Muscle layer of duodenum (tissue), 2 donors: ENCODE data around the gene CCIN.

Source experiments
- H3K27ac ChIP-seq: one replicate; pipeline ENCODE4 v1.7.0; 2013; ENCODE audit warnings: mild to moderate bottlenecking, low read length
- H3K27me3 ChIP-seq: one replicate; pipeline ENCODE4 v1.7.0; 2013; ENCODE audit warnings: low read depth, mild to moderate bottlenecking, control low read depth, low read length
- H3K36me3 ChIP-seq, 2 donors: one replicate each; pipeline ENCODE4 v1.7.0; 2013; ENCODE audit warnings: low read length in 2 of 2, control low read depth in 1 of 2, mild to moderate bottlenecking in 1 of 2; ENCODE audit not compliant: insufficient read depth in 2 of 2, control insufficient read depth in 1 of 2
- H3K4me1 ChIP-seq, 2 donors: one replicate each; pipeline ENCODE4 v1.7.0; 2013; ENCODE audit warnings: low read length in 2 of 2, mild to moderate bottlenecking in 2 of 2, control low read depth in 1 of 2, moderate library complexity in 1 of 2; ENCODE audit not compliant: insufficient read depth in 2 of 2, control insufficient read depth in 1 of 2
- H3K4me3 ChIP-seq, 2 donors: one replicate each; pipeline ENCODE4 v1.7.0; 2013; ENCODE audit warnings: low read length in 2 of 2, low read depth in 1 of 2, mild to moderate bottlenecking in 1 of 2
- H3K9me3 ChIP-seq, 2 donors: one replicate each; pipeline ENCODE4 v1.7.0; 2013; ENCODE audit warnings: low read length in 2 of 2, control low read depth in 1 of 2, mild to moderate bottlenecking in 1 of 2; ENCODE audit not compliant: control insufficient read depth in 1 of 2
- donor health status: healthy.

Gene CCIN

DNA sequence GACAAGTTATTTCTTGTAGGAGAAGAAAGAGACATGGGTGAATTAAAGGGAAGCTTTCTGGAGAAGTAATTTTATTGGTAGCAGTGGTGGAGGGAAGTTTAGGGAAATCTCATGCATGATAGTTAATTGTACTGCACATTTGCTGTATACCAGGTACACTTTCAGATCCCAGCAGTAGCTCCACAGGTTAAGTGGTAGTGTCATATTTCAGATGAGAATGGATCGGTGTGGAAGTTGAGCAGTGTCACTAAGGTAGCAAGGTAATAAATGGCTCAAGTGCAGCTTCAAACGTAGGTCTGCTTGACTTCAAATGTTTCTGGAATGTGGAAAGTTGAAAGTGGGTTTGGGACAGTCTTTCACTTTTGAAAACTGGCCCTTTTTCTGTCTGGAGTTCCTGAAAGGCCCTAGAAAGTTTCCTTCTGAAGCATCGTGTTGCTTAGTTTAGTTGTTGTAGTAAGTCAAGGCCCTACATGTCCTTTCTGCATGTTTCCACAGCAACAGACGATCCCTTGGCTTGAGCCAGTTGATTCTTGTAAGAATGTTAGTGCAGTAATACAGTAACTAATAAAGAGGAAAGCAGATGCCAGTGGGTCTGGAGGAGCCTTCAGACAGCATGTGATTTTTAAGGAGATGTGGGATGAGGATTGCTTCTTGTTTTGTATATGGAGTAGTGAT is 25.3 kb downstream of the CCIN start:
- no peaks in the 10 kb centered on the region for H3K9me3 ChIP-seq
- peaks cover 23 to 41% of the 10 kb centered on the region in 2 donors for H3K4me1 ChIP-seq
- H3K4me3 ChIP-seq: no peak overlapping the region
- H3K36me3 ChIP-seq: peaks cover 5 to 15% of the 10 kb centered on the region in 2 donors
- H3K27ac ChIP-seq: no peak overlapping the region
- H3K27me3 ChIP-seq: no peaks in the 10 kb centered on the region

DNA sequence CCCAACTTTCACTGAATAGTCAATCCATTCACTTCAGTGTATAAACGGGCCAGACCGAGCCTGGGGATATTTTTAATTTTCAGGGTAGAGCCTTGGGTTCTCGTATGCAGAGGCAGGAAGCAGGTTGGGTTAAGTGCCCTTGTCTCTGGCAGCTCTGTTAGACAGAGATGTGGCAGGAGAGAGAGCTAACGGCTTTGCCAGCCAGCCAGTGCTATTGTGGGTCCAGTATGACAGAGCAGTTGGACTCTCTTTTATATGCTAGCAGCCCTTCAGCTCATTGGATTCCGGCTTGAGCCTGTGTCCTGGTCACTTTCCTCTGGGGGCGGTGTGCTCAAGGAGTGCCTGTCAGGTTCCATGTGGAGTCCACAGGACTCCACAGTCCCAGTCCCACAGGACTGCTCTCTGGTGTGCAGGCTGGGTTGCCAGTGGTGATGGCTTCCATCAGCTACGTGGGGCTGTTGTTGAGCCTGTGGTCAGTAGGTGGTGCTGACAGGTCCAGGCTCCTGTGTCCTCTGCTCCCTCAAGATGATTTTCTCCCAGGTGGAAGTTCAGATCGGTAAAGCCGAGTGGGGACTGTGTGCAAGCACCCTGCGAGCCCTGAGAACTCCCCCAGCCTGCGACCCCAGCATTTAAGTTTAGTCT is 35.8 kb downstream of the CCIN start:
- H3K4me3 ChIP-seq: no peak overlapping the region
- H3K36me3 ChIP-seq: peaks cover 82 to 83% of the 10 kb centered on the region in 2 donors
- peaks cover 4 to 17% of the 10 kb centered on the region in 2 donors for H3K4me1 ChIP-seq
- no peak overlapping the region for H3K27ac ChIP-seq
- no peaks in the 10 kb centered on the region for H3K27me3 ChIP-seq
- H3K9me3 ChIP-seq: no peaks in the 10 kb centered on the region

DNA sequence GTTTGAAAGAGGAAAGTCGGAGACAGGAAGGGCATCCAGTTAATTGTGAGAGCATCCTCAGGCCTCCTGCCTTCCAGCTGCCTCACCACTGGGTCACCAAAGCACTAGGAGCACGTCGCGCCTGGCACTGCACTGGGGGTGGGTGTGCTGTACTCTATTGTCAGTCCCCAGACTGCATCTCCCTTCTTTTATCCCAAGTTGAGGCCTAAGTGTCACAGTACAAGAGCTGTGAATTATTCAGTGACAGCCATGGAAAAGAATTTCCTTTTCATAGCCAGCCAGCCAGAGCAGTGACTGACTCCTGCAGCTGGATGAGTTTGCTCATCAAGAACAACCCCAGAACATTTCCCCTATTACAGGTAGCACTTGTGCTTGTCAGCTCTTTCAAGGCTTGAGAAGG is 37.8 kb downstream of the CCIN start:
- Histone ChIP-seq H3K4me1 (peaks cover 4 to 28% of the 10 kb centered on the region in 2 donors), H3K36me3 (peaks cover 73 to 83% of the 10 kb centered on the region in 2 donors), H3K9me3 (no peaks in the 10 kb centered on the region), H3K27ac (no peak overlapping the region), H3K27me3 (no peaks in the 10 kb centered on the region), H3K4me3 (no peak overlapping the region)

DNA sequence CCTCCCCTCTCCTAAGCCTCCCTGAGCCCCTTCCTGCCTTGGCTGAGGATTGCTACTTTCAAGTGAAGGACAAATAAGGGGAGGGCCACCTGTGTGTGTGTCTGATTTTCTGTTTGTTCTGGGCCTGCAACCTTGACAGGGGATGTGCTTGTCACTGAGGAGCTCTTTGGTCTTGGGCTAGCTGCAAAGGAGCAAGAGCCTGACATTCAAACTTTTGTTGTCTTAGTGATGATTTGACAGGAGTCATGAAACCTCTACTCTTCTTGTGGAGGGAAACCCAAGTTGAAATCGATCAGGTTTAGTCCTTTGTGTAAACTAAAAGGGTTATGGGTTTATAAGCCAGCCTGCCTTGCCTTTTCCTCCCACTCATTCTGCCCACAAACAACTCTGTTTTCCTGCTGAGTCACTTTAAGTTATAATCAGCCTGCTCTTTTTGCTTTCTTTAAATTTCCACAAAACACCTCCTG is 38.4 kb downstream of the CCIN start:
- no peaks in the 10 kb centered on the region for H3K9me3 ChIP-seq
- H3K27ac ChIP-seq: no peak overlapping the region
- no peaks in the 10 kb centered on the region for H3K27me3 ChIP-seq
- H3K36me3 ChIP-seq: peaks cover 73 to 83% of the 10 kb centered on the region in 2 donors
- H3K4me3 ChIP-seq: no peak overlapping the region
- H3K4me1 ChIP-seq: peaks cover 4 to 28% of the 10 kb centered on the region in 2 donors

DNA sequence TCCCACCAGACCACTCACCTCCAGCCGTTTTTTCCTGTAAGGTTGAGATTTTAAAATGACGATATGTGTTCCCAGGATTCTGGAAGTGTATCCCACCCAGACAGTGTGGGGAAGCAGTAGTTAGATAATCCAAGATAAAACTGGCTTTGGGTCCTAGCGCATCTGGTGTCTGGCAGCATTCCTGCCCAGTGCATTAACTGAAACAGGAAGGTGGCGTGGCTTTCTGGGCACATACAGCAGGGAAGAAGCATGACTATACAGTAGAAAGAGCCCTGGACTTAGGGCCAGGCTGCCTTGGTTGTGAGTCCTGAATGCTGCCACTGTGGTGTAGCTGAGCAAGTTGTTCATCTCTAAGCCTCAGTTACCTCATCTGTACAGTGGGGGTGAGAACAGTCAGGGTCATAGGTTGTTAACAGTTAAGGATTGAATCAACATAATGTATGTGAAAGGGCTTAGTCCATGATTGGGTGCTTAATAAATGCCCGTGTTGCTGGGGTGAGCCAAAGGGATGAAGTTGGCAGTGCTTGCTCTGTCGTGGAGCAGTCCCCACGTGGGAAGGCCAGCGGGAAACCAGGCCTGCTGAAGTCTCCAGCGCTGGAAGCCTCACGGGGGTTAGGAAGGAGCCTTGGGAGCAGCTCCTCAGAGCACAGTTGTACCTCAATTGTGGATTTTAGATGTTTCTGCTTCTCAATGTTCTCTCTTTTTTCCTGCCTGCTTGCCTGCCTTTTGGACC is 39.5 kb downstream of the CCIN start:
- Histone ChIP-seq H3K27ac (no peak overlapping the region), H3K27me3 (no peaks in the 10 kb centered on the region), H3K9me3 (no peaks in the 10 kb centered on the region), H3K4me3 (no peak overlapping the region), H3K36me3 (peaks cover 74 to 86% of the 10 kb centered on the region in 2 donors), H3K4me1 (peaks cover 4 to 28% of the 10 kb centered on the region in 2 donors)

DNA sequence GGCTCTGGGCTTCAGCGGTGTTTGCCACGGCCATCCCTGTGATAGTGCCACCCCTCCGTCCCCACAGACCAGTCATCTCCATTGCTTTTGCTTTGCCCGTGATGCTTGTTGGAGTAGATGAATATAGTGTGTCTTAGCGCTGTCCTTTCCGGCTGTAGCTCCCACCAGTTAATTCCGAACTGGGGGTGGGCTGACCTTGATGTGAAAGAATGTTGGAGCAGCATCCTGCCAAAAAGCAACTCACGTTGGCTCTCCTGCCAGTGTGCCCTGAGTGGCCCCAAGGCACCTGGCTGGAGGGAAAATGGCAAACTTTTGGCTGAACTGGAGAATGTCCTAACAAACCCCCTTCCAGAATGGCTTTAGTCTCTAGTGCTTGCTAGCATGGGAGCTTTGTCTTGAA is 41.5 kb downstream of the CCIN start:
- Histone ChIP-seq H3K27ac (no peak overlapping the region), H3K27me3 (no peaks in the 10 kb centered on the region), H3K36me3 (peaks cover 56 to 73% of the 10 kb centered on the region in 2 donors), H3K9me3 (no peaks in the 10 kb centered on the region), H3K4me1 (peaks cover 4 to 42% of the 10 kb centered on the region in 2 donors), H3K4me3 (no peak overlapping the region)

DNA sequence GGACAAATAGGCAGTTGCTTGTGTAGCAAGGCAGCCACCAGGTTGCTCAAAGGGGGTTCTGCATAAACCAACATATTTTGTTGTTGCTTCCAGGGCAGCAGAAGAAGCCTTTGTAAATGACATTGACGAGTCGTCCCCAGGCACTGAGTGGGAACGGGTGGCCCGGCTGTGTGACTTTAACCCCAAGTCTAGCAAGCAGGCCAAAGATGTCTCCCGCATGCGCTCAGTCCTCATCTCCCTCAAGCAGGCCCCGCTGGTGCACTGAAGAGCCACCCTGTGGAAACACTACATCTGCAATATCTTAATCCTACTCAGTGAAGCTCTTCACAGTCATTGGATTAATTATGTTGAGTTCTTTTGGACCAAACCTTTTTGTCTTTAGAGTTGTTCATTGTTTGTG is 42.3 kb downstream of the CCIN start:
- Histone ChIP-seq H3K4me1 (peaks cover 4 to 42% of the 10 kb centered on the region in 2 donors), H3K36me3 (peaks cover 49 to 71% of the 10 kb centered on the region in 2 donors), H3K4me3 (no peak overlapping the region), H3K9me3 (no peaks in the 10 kb centered on the region), H3K27ac (no peak overlapping the region), H3K27me3 (no peaks in the 10 kb centered on the region)

DNA sequence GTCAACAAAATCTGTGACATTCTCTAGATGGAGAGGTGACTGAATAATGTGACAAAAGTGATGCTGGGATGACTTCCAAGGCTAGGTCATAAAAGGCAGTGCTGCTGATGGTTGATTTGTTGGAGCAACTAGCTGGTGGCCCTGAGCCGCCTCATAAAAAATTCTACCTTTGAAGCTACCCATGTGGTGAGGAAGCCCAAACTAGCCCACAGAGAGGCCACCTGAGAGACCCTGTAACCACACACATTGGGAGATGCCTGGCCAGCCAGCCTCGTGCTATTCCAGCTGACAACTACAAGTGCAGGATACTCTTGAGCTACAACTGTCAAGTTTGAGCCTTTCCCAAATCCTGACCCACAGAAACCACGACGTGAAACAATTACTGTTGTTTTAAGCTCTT is 44.2 kb downstream of the CCIN start:
- Histone ChIP-seq H3K4me1 (peaks cover 0 to 35% of the 10 kb centered on the region in 2 donors), H3K4me3 (no peak overlapping the region), H3K9me3 (no peaks in the 10 kb centered on the region), H3K36me3 (peaks cover 48 to 61% of the 10 kb centered on the region in 2 donors), H3K27me3 (no peaks in the 10 kb centered on the region), H3K27ac (no peak overlapping the region)

DNA sequence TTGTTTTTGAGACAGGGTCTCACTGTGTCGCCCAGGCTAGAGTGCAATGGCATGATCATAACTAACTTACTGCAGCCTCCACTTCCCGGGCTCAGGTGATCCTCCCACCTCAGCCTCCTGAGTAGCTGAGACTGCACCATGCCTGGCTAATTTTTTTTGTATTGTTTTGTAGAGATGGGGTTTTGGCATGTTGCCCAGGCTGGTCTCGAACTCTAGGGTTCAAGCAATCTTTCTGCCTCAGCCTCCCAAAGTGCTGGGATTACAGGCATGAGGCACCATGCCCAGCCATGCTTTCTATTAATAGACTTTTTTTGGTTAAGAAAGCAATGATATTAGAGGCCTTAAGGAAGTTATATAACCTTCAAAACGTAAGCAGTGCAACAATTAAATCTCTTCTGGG is 44.8 kb downstream of the CCIN start:
- H3K9me3 ChIP-seq: no peaks in the 10 kb centered on the region
- H3K27me3 ChIP-seq: no peaks in the 10 kb centered on the region
- H3K4me1 ChIP-seq: peaks cover 0 to 32% of the 10 kb centered on the region in 2 donors
- no peak overlapping the region for H3K4me3 ChIP-seq
- peaks cover 48 to 61% of the 10 kb centered on the region in 2 donors for H3K36me3 ChIP-seq
- no peak overlapping the region for H3K27ac ChIP-seq

DNA sequence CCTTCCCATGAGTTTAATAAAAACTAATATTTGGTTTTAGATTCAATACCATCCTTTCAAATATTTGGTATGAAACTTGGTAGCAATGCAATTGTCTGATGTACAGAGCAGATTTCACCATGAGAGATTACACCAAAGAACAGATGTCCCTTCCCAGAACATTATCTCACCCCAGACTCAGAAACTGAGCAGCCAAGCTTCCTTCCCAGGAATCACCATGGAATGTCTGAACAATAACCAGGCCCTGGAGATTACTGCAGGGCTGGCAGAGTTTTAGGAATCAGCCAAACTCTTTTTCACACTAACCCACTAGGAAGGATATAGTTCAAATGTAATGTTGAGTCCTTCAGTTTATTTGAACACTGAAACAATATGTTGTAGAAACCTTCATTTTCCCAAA is 45.4 kb downstream of the CCIN start:
- no peaks in the 10 kb centered on the region for H3K27me3 ChIP-seq
- H3K27ac ChIP-seq: no peak overlapping the region
- H3K36me3 ChIP-seq: peaks cover 52 to 64% of the 10 kb centered on the region in 2 donors
- H3K9me3 ChIP-seq: no peaks in the 10 kb centered on the region
- no peak overlapping the region for H3K4me3 ChIP-seq
- H3K4me1 ChIP-seq: peaks cover 0 to 30% of the 10 kb centered on the region in 2 donors

DNA sequence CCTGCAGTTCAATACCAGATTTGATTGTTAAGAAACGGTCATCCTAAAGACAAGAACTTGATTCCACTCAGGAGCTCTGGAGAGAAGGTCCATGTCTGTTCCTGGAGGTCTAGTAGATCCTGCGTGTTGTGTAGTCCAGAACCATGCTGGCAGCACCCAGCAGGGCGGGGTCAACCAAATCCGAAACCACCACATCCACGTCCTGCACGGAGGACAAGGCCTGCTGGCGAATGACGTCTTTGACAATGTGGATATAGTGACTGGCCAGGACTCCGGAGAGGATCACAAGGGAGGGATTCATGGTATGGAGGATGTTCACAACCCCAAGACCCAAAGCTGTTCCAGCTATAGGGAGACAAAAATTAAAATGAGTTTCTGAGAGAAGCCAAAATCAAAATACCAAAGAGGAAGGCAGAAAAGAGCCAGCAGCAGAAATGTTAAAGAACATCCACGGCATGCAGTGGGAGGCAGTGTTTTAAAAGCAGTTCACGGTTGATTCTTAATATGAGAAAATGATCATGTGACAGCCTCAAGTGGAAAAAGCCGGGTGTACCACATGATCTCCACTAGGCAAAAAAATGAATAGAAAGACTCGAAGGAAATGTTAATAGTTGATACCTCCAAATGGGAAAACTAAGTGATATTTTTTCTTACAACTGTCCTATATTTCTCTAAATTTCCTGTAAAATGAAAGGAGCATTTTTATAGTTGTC is 48.2 kb downstream of the CCIN start:
- no peaks in the 10 kb centered on the region for H3K27me3 ChIP-seq
- peaks cover 0 to under 1% of the 10 kb centered on the region in 2 donors for H3K9me3 ChIP-seq
- peaks cover 0 to 18% of the 10 kb centered on the region in 2 donors for H3K4me1 ChIP-seq
- H3K4me3 ChIP-seq: no peak overlapping the region
- H3K27ac ChIP-seq: no peak overlapping the region
- H3K36me3 ChIP-seq: peaks cover 57 to 64% of the 10 kb centered on the region in 2 donors
